HG02981 (cell line): ENCODE measurements around the gene UTF1.
A peak's percentile ranks its signal among the peaks of the same experiment; 100 is the strongest.
"Not testable (repeated sequence)": the region's sequence is repeated elsewhere in the genome, so short reads cannot be mapped to it uniquely, and the experiment has no call there.

Experiments
- ATAC-seq: cut with Tn5 transposase; IDR thresholded peaks from one replicate; pipeline ENCODE4 v1.9.1; 2021; ENCODE audit warnings: mild to moderate bottlenecking, moderate library complexity; ENCODE audit not compliant: unreplicated experiment

Gene UTF1

DNA sequence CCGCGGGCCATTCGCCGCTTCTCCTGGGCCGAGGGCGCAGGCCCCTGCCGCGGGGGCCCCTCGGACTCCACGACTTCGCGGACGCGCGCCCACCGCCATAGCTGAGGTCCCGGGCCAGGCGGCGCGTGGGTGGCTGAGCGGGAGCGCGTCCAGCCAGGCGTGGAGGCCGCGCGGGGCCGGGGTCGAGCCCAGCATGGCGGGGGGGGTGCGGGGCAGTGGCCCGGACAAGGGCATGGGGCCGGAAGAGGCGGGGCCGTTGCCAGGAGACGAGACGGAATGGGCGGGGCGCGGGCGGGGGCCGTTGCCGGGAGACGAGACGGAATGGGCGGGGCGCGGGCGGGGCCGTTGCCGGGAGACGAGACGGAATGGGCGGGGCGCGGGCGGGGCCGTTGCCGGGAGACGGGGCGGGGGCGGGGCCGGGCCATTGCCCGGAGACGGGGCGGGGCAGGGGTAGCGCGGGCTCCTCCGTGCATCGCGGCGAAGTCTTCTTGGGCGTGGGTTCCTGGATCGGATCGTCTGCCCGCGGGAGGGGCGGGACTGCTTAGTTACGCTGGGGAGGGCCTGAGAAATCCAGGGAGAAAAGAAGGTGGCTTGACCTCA is 31.8 kb downstream of the UTF1 start:
- peak; percentile 50 for ATAC-seq

DNA sequence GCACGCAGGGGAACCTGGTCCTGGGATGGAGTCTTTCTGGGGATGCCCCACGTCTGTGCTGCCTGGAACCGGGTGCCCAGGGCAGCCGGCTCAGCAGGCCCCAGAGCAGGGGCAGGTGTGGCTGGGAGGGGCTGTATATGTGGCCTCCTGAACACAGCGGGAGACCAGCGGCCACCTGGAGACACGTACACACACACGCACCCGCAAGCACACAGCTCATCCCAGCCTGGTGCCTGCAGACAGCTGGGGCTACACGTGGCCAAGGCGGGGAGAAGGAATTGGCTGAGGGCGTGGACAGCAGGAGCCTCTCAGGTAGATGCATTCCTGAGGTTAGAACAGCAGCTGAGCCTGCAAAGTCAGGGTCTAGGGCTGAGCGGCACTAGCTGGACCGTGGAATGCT is 32.7 kb downstream of the UTF1 start:
- no peak for ATAC-seq

DNA sequence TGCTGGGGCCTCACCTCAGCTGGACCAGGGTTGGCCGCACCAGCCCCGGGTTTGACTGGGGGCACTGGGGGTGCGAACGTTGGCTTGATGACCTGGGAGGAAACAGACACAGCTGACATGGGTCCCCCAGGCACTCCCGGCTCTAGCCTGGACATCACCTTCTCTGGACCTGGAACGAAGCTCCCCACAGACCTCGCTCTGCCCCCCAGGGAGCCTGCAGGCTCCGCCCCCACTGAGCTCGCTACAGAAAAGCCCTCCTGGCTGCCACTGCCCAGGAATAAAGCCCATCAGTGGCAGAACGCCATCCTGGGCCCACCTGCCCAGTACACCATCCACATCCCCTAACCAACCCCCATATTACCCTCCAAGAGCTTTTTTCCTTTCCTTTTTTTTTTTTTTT is 33.7 kb downstream of the UTF1 start:
- ATAC-seq = no peak

DNA sequence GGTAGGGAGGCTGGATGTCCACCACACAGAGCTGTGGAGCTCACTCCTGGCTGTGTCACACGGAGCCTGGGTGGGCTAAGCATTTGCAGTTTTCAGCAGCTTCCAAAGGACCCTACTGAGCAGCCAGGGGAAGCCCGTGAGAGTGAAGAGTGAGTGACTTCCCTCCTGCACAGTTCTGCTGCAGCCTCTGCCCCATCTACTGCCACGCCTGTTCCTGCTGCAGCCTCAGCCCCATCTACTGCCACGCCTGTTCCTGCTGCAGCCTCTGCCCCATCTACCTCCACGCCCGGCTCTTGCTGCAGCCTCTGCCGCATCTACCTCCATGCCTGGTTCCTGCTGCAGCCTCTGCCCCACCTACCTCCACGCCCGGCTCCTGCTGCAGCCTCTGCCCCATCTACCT is 34.4 kb downstream of the UTF1 start:
- no peak for ATAC-seq

DNA sequence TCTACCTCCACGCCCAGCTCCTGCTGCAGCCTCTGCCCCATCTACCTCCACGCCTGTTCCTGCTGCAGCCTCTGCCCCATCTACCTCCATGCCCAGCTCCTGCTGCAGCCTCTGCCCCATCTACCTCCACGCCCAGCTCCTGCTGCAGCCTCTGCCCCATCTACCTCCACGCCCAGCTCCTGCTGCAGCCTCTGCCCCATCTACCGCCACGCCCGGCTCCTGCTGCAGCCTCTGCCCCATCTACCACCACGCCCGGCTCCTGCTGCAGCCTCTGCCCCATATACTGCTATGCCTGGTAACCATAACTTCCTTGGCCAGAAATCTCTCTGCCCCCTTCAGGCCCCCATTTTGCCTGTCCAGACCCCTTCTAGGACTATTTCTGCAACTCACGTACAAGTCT is 35.0 kb downstream of the UTF1 start:
- not testable (repeated sequence) for ATAC-seq

DNA sequence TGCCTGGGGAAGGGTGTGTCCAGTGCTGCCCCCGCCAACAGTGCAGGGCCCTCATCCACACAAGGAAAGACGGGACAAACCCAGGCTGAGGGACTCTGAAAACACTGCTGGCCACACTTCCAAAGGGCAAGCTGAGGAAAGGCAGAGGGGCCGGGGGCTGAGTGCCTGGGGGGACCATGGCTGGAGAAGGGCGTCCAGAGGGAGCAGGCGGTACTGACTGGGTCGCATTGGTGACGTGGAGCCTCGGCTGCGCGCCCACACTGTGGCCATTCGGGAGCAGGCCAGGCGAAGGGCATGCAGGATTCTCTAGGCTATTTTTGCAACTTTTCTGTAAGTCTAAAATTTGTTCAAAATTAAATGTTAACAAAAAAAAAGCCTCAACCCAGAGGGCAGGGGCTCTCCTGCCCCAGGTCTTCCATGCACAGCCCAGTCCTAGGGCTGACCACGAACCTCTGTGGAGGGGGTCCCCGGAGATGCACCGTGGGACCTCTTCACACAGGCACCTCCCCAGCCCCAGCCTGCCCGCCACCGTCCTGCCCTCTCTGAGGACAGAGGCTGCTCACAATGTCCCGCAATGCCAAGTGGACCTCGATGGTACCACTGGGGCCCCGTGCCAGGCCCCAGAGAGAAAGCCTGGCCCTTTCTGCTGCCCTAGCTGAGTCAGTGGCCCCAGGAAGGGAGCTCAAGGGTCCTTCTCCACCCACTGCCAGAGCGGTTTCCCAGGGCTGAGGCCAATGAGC is 36.2 kb downstream of the UTF1 start:
- ATAC-seq = no peak

DNA sequence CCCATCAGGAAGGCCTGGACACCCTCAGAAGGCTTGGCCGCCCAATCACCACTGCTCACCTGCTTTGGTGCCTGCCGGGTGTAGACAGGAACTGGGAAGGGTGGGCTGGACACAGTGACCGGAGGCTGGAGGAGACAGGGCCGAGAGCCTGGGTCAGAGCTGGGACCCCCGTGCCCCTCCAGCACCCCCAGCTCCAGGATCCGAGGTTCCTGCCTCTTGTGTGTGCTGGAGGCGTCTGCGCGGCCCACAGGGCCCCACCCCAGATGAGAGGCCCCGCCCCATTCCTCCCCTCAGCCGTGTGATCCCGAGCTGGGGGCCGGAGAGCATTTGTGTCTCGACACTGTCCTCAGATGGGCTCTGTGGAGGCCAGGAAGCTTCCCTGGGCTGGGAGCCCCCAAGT is 37.3 kb downstream of the UTF1 start:
- no peak for ATAC-seq

DNA sequence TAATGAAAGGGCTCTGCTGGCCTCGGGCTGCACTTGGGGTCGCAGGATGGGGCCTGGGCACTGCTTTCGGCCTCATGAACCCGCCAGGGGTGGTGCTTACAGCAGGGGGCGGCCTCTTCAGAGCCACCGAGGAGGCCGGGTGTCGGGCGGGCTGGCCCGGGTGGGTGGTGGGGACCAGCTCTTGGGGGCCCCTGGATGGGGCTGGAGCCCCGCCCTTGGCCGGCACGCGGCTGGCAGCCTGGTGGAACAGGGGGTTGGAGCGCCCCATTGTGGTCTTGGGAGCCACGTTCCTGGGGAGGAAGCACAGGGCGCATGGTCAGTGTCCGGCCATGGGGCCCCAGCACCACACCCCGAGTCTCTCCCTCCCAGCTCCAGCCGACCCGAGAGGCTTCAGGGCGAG is 37.8 kb downstream of the UTF1 start:
- ATAC-seq = no peak

DNA sequence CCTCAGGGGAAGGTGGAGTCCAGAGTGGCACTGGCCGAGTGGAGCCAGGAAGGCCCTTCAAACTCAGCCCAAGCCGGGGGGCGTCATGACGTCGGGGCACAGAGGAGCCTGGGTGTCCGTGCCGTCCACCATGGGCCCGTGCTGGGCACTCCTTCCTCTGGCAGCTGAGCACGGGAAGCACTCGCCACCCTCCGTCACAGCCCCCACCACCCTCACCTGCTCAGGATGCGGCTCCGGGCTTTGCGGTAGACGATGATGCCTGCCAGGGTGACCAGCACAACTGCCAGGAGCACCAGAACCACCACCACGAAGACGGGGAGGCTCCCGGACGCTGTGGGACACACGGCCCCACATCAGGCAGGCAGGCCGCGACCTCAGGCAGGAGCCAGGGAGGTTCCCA is 38.5 kb downstream of the UTF1 start:
- ATAC-seq = no peak

DNA sequence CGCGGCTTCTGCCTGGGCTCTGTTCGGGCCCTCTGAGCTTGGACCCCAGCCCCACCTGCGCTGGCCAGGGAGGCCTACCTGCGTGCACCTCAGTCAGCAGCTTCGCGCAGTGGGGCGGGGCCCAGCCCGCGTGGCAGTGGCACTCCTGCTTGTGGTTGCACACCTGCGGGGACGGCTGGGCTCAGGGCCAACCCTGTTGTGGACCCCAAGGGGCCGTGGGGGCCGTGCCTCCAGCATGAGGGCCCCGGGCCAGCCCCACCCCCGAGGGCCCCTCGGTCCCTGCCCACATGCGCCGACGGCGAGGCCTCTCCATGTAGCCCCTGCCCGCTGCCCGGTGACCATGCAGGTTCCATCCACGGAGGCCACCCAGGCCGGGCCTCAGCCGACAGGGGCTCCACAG is 39.4 kb downstream of the UTF1 start:
- no peak for ATAC-seq

DNA sequence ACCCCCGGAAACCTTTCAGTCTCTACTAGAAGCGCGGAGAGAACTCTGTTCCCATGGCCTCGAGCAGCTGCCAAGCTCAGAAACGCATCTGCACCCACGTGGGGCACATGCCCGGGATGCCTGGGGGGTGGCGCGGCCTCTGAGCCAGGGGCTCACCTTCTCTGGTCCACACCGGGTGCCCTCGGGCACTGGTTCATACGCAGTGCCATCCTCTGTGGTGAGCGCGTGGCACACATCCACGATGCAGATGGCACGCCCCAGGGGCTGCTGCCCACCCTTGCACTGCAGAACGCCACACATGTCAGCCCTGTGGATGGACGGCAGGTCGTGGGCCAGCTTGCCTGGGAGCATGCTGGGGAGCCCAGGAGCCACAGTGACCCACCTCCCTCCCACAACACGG is 40.2 kb downstream of the UTF1 start:
- ATAC-seq = no peak

DNA sequence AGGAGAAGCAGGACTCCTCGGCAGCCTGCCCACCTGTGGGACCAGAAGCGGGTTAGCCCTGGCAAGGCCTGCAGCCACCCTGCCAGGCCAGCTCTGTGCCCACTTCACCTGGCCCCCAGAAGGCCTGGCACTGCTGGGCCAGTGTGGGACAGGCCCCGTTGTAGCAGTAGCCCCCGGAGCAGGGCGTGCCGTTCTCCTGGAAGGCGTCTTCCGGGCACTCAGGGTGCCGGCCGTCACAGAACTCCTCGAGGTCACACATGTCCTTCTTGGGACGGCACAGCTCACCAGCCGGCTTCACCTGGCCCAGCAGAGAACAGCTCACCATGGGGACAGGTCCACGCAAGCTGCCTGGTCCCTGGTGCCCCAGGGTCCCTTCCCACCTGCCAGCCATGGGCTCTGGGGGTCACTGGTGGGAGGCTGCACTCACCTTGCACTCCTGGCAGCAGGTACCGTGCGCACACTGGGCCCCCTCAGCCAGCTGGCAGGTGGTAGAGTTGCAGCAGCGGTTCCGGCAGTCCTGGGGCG is 40.8 kb downstream of the UTF1 start:
- no peak for ATAC-seq

DNA sequence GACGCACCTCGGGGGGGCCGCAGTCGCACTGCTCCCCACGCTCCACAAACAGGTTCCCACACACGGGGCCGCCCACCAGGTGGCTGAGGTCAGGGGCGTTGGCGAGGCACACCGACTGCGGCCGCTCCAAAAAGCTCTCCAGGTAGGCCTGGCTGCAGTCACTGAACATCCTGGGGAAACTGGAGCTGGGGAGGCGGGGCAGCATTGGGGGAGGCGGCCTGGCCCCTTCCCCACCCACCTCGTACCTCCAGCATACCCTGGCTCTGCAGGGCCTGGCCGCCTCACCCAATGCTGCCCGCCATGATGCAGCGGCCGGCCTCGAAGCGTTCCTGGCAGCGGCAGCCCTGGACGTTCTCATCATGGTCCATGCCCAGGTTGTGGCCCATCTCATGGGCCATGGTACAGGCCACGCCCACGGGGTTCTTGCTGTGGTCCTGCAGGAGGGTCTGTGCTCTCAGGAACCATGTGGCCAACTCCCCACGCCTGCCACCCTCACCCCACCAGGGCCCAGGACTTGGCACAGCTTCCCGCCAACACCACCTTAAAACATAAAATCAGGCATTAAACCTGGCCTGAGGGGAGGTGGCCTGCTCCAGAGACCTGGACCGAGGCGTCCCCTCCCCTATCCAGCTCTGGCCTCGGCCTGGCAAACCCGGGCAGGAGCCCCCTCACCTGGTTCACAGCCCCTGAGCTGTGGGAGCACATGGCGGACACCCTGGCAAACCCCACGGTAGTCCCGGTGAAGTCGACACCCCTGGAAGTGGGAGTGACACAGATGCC is 41.7 kb downstream of the UTF1 start:
- no peak for ATAC-seq

DNA sequence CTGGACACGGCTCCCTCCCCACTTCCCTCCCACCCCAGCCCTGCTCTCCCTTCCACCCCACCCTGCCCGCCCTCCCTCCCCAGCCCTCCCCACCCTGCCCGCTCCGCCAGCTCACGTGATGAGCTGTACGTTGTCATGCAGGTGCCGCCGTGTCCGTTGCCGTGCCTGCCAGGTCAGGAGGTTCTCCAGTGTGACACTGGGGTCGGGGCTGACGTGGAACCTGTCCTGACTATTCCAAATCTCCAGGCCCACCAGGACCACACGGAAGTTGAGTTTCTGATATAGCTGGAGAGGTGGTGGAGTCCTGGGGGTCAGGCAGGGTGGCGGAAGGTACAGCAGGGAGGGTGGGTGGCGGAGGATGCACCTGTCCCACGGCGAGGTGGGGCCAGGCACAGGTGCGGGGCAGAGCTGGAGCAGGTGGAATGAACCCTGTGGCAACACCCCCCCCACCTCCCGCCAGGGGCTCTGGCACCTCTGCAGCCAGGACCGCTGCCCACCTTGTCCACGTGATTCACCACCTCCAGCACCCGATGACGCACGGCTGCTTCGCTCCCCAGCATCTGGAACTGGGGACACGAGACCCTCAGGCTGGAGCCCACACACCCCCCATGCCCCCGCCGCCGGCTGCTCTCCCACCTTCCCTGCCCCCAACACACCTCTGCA is 42.4 kb downstream of the UTF1 start:
- no peak for ATAC-seq

DNA sequence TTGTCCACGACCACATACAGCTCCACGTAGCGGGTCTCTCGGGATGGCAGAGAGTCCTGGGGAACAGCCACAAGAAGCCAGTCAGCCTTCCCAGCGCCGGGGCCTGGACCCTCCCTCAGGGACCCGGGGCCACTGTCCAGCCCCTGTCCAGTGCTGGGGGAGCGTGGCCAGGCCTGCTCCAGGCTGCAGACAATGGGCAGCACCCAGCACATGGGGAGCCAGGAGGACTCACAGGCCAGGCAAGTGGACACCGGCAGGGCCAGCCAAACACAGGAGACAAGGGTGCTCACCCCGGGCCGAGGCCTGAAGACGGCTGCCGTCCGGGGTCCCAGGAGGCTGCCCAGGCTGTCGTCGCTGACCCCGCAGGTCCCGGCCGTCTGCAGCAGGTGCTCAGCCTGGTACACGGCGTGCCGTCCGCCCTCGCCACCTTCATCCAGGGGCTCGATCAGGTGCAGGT is 43.0 kb downstream of the UTF1 start:
- no peak for ATAC-seq

DNA sequence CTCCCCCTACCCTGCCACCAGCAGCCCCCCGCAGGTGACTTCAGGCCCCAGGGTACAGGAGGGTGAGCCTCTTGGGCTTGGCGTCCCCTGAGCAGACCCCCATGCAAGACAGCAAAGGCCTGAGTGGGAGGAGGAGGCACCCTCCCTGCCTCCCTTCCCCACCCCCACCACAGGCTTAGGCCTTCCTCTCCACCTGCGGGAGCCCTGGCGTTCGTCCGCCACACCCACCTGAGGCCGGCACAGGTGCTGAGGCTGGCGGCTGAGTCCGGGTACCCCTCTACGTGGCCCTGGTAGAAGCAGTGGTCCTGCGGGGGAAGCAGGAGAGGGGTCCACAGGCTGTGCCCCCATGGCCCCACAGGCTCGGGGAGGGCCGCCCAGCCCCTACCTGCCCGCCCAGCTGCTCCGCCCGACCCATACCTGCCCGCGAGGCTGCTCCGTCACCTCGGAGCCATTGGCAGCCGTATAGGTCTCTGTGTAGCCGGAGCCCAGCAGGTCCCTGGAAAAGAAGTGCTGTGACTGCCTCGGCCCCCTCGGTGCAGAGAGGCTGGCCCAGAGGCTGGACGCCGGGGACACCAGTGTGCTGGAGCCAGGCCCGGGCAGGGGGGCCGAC is 43.6 kb downstream of the UTF1 start:
- no peak for ATAC-seq

DNA sequence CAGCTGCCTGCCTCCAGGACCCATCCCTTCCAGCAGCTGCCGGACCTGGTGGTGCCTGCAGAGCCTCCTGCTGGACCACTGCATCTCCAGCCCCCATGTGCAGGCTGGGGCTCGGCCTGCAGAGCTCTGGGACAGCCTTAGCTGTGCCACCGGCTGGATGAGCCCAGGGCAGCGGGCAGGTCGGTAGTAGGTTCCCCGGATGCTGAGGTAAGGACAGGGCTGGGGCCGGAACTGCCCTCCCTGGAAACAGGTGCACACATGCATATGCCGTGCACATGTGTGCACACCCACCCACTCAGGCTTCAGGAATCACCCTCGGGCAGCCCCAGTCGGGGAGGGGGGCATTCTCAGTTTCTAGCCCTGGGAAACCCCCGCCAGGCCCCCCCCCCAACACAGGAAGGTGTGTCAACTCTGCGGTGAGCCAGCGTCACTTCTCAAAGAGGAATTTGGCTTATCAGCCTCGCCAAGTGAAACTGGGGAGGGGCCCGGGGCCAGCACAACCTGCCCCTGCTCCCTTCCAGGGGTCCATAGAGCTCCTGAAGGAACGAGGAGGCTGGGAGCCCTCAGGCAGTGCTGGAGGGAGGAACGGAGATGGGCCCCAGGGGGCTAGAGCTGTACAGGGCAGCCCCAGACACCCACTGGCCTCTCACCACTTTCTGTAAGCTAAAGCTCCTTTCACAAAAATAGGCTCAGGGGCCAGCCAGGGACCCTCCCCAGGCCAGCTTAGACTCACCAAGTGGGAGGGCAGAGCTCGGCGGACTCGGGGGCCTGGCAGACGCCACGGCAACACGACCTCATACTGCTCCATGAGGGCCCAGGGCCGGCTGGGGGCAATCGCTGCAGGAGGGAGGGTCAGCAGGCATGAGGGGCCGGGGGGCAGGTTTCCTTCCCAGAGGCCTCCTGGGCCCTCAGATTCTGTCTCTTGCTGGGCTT is 45.0 kb downstream of the UTF1 start:
- ATAC-seq = peak; percentile 45

DNA sequence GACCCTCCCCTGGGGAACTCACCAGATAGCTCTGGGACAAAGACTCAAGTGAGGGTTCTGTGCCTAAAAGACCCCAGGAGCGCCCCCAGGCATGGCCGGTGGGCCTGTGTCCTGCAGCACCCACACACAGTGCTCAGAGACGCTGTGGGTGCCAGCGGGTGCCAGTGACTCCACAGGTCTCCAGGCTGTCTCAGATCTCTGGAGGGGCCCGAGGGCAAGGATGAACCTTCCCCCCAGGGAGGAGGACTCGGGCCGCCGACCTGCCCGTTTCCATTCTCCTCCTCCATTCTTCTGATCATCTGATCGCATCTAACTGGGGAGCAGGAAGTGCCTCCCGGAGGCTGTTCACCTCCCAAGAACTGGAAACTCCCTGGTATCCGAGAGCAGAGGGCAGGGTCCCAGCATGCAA is 45.7 kb downstream of the UTF1 start:
- ATAC-seq = peak; percentile 35

DNA sequence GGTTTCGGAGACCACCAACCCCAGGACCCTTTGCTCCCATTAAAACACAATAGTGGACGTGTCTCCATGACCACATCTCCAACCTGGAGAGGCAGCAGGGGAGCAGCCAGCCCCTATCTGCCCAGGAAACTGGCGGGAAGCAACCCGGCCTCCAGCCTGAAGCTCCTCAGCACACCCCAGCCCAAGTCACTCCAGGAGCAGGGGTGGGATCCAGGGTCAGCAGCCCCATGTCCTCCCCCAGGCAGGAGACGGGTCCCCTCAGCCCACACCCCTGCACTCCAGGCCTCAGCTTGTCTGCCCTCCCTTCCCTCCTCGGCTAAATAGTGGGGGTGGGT is 46.0 kb downstream of the UTF1 start:
- ATAC-seq = no peak
